ENCODE measurements around the gene CRYBG2.

CRYBG2 gene

DNA sequence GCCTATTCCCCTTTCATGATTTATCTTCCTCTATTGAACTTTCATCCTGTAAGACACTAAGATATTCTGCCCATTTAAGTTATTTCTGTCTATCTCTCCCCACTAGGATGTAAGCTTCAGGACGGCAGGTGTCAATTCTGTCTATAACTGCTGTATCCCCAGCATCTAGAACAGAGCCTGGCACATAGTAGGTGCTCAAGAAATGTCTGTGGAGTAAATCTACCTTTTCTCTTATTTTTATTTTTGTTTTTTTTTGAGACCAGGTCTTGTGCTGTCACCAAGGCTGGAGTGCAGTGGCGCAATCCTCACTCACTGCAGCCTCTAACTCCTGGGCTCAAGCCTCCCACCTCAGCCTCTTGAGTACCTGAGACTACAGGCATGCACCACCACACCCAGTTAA, 30.5 kb downstream of the CRYBG2 start:
- Histone ChIP-seq H2AFZ (ENCODE audit: low read depth, low read length) (no peak overlapping the region), H3K9me3 (ENCODE audit: insufficient read depth, low read length, severe bottlenecking) (no peaks in the 10 kb centered on the region), H3K9ac (ENCODE audit: low read depth, low read length) (no peak overlapping the region), H3K27ac (ENCODE audit: low read length) (no peak overlapping the region), H3K27me3 (ENCODE audit: insufficient read depth, low read length, poor library complexity) (no peaks in the 10 kb centered on the region), H3K79me2 (ENCODE audit: insufficient read depth, low read length) (no peaks in the 10 kb centered on the region), H3K4me2 (ENCODE audit: insufficient read depth, low read length) (no peak overlapping the region), H3K4me1 (ENCODE audit: insufficient read depth, low read length) (peaks cover 26% of the 10 kb centered on the region), H4K20me1 (ENCODE audit: insufficient read depth, low read length) (no peaks in the 10 kb centered on the region), H3K4me3 (ENCODE audit: low read depth in 1 of 2, low read length in 2 of 2) (no peak overlapping the region), H3K36me3 (ENCODE audit: insufficient read depth, low read length) (no peaks in the 10 kb centered on the region)
- DNase-seq (no peak), ATAC-seq (ENCODE audit: insufficient read depth, low read depth) (no peak)
- TF ChIP-seq EZH2 (IDR thresholded peaks at IDR 0.05; ENCODE audit: borderline replicate concordance, low read depth, low read length, severe bottlenecking) (no peak), CTCF (IDR thresholded peaks at IDR 0.05; ENCODE audit: borderline replicate concordance, extremely low read depth, low read length, poor library complexity, severe bottlenecking) (no peak)

DNA sequence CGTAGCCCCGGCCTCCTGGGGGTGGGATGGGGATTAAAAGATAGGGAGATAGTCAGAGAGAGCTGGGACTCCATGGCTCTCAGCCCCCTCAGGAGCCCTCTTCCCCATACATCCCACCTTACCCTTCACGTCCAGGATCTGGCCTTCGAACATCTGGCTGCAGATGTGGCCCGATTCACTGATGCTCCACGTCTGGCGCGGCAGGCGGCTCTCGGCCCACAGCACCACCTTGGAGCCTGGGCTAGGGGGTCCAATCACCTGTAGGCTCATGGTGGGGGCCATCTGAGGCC, 31.9 kb downstream of the CRYBG2 start:
- no peak overlapping the region for H2AFZ ChIP-seq (ENCODE audit: low read depth, low read length)
- DNase-seq (no peak), ATAC-seq (ENCODE audit: insufficient read depth, low read depth) (no peak)
- no peak overlapping the region for H3K4me2 ChIP-seq (ENCODE audit: insufficient read depth, low read length)
- no peaks in the 10 kb centered on the region for H4K20me1 ChIP-seq (ENCODE audit: insufficient read depth, low read length)
- H3K79me2 ChIP-seq (ENCODE audit: insufficient read depth, low read length), result no peaks in the 10 kb centered on the region
- H3K4me1 ChIP-seq (ENCODE audit: insufficient read depth, low read length), result peaks cover 20% of the 10 kb centered on the region
- H3K27ac ChIP-seq (ENCODE audit: low read length), result no peak overlapping the region
- no peak for TF ChIP-seq EZH2 (IDR thresholded peaks at IDR 0.05; ENCODE audit: borderline replicate concordance, low read depth, low read length, severe bottlenecking)
- no peak for TF ChIP-seq CTCF (IDR thresholded peaks at IDR 0.05; ENCODE audit: borderline replicate concordance, extremely low read depth, low read length, poor library complexity, severe bottlenecking)
- no peaks in the 10 kb centered on the region for H3K27me3 ChIP-seq (ENCODE audit: insufficient read depth, low read length, poor library complexity)
- H3K4me3 ChIP-seq (ENCODE audit: low read depth in 1 of 2, low read length in 2 of 2), result no peak overlapping the region
- H3K36me3 ChIP-seq (ENCODE audit: insufficient read depth, low read length), result no peaks in the 10 kb centered on the region
- peak overlapping the region; percentile 15; the same call in 1 of the 2 replicates for H3K9ac ChIP-seq (ENCODE audit: low read depth, low read length)
- no peaks in the 10 kb centered on the region for H3K9me3 ChIP-seq (ENCODE audit: insufficient read depth, low read length, severe bottlenecking)

- H2AFZ ChIP-seq (ENCODE audit: low read depth, low read length), result peak overlapping the region; percentile 71
- peak; percentile 96 for TF ChIP-seq CTCF (IDR thresholded peaks at IDR 0.05; ENCODE audit: borderline replicate concordance, extremely low read depth, low read length, poor library complexity, severe bottlenecking)
- no peak for TF ChIP-seq EZH2 (IDR thresholded peaks at IDR 0.05; ENCODE audit: borderline replicate concordance, low read depth, low read length, severe bottlenecking)
- H3K4me1 ChIP-seq (ENCODE audit: insufficient read depth, low read length), result peaks cover 15% of the 10 kb centered on the region
- H3K9me3 ChIP-seq (ENCODE audit: insufficient read depth, low read length, severe bottlenecking), result no peaks in the 10 kb centered on the region
- ATAC-seq (ENCODE audit: insufficient read depth, low read depth) (peak; percentile 97), DNase-seq (peak; percentile 92)
- no peaks in the 10 kb centered on the region for H3K79me2 ChIP-seq (ENCODE audit: insufficient read depth, low read length)
- peak overlapping the region; percentile 52 for H3K4me2 ChIP-seq (ENCODE audit: insufficient read depth, low read length)
- peak overlapping the region; percentile 19; the same call in 1 of the 2 replicates for H3K27ac ChIP-seq (ENCODE audit: low read length)
- H3K4me3 ChIP-seq (ENCODE audit: low read depth in 1 of 2, low read length in 2 of 2), result 0 out of 4 replicates have a peak overlapping the region, but pooled peaks of 1 of the 2 experiments have one; percentile 13
- peak overlapping the region; percentile 17; the same call in 1 of the 2 replicates for H3K9ac ChIP-seq (ENCODE audit: low read depth, low read length)
- no peaks in the 10 kb centered on the region for H3K36me3 ChIP-seq (ENCODE audit: insufficient read depth, low read length)
- no peaks in the 10 kb centered on the region for H3K27me3 ChIP-seq (ENCODE audit: insufficient read depth, low read length, poor library complexity)
- H4K20me1 ChIP-seq (ENCODE audit: insufficient read depth, low read length), result no peaks in the 10 kb centered on the region
These were observed 32.5 kb downstream of the CRYBG2 start for GRCh38 chr1:26321315-26322041.
